HepG2 (cell line): Measurements from ENCODE around the gene TIFAB. TPM values are rescaled to one million over a fixed set of nuclear protein-coding genes. Genes with fewer than 3 reads are reported as not detected.

Experiments
- ATAC-seq: fragments of 200-7000 bp; cut with Tn5 transposase; 3 replicates; pipeline ENCODE4 v1.9.1; 2020; ENCODE audit warnings: mild to moderate bottlenecking, moderate library complexity
- BruUV-seq: library from RNA; stranded (reverse); fragments of 400-500 nt; replicated peaks from 2 replicates; lab custom pipeline; 2021; lab: Mats Ljungman, UMichigan
- CTCF ChIA-PET: fragments of 300-600 bp; formaldehyde crosslinking; extraction: SDS; loops from one replicate; lab custom pipeline; 2021; ENCODE audit warnings: low total read pairs, inconsistent platforms, low intra/inter-chr PET ratio; lab: Yijun Ruan, JAX
- POLR2A ChIA-PET: fragments of 350-600 bp; sonication (Branson Sonifier 250); formaldehyde crosslinking; loops from one replicate; lab custom pipeline; 2020; ENCODE audit warnings: antibody characterized with exemption, inconsistent platforms; lab: Yijun Ruan, JAX
- DNase-seq: peaks from one replicate; pipeline ENCODE4 v3.0.0-alpha.2; 2015; ENCODE audit warnings: low spot score
- FAIRE-seq: peaks from 3 replicates; lab custom pipeline; 2011; peaks lifted over from hg19 to GRCh38; lab: Jason Lieb, UNC
- H2AFZ ChIP-seq: one replicate; pipeline ENCODE4 v1.6.1; 2011; ENCODE audit warnings: low read length, inconsistent platforms
- H3K27ac ChIP-seq: fragments of 300-600 bp; 3 replicates; pipeline ENCODE4 v1.8.0; 2011; ENCODE audit warnings: mixed run types, mild to moderate bottlenecking, mixed read lengths, low read length, inconsistent platforms; ENCODE audit not compliant: insufficient read depth; ENCODE audit errors: extremely low read length
- H3K27me3 ChIP-seq, 2 experiments: fragments of 200-600 bp in 1 of 2; 2 replicates in 1 of 2; 3 replicates in 1 of 2; pipeline versions ENCODE4 v1.6.0 to v1.8.0; 2011; ENCODE audit warnings: low read length in 2 of 2, mild to moderate bottlenecking in 2 of 2, moderate library complexity in 2 of 2, inconsistent platforms in 1 of 2; ENCODE audit not compliant: insufficient read depth in 2 of 2, control insufficient read depth in 1 of 2
- H3K36me3 ChIP-seq, 2 experiments: fragments of 200-600 bp in 1 of 2; replicated peaks in 1 of 2; 2 replicates in 1 of 2; 3 replicates in 1 of 2; pipeline versions ENCODE4 v1.5.1 to v1.8.0; 2011; ENCODE audit warnings: low read length in 2 of 2, inconsistent platforms in 1 of 2; ENCODE audit not compliant: insufficient read depth in 2 of 2, control insufficient read depth in 1 of 2
- H3K4me1 ChIP-seq: 2 replicates; pipeline ENCODE4 v1.5.1; 2012; ENCODE audit warnings: low read length, inconsistent platforms; ENCODE audit not compliant: insufficient read depth
- H3K4me2 ChIP-seq: 2 replicates; pipeline ENCODE4 v1.6.0; 2011; ENCODE audit warnings: low read depth, low read length, inconsistent platforms
- H3K4me3 ChIP-seq, 3 experiments: fragments of 200-600 bp in 1 of 3; sonication (generic), shearing (Covaris generic) in 1 of 3; replicated peaks in 1 of 3; 2 replicates each; pipeline ENCODE4 v1.5.1; 2011 to 2016; ENCODE audit warnings: low read length in 3 of 3, inconsistent platforms in 2 of 3, low read depth in 2 of 3, mild to moderate bottlenecking in 2 of 3, control low read depth in 1 of 3, mixed read lengths in 1 of 3; ENCODE audit not compliant: insufficient read depth in 1 of 3
- H3K79me2 ChIP-seq: one replicate; pipeline ENCODE4 v1.6.1; 2011; ENCODE audit warnings: low read length, inconsistent platforms; ENCODE audit not compliant: insufficient read depth
- H3K9ac ChIP-seq: 2 replicates; pipeline ENCODE4 v1.6.0; 2011; ENCODE audit warnings: mild to moderate bottlenecking, low read depth, low read length, inconsistent platforms; ENCODE audit not compliant: insufficient read depth
- H3K9me3 ChIP-seq: 2 replicates; pipeline ENCODE4 v1.5.1; 2012; ENCODE audit warnings: mild to moderate bottlenecking, low read length
- H4K20me1 ChIP-seq: 2 replicates; pipeline ENCODE4 v1.6.0; 2011; ENCODE audit warnings: inconsistent platforms, mild to moderate bottlenecking, low read length, moderate library complexity; ENCODE audit not compliant: insufficient read depth
- ATRX ChIP-seq: sonication (generic); formaldehyde crosslinking; IDR thresholded peaks from 2 replicates; pipeline ENCODE4 v1.4.0; 2020; ENCODE audit warnings: missing genetic modification reagents, borderline replicate concordance
- E2F1 ChIP-seq: sonication (generic); formaldehyde crosslinking; IDR thresholded peaks from 2 replicates; pipeline ENCODE4 v1.5.0; 2020; ENCODE audit warnings: missing genetic modification reagents
- EZH2 ChIP-seq: conservative IDR thresholded peaks from 2 replicates; pipeline ENCODE4 v1.6.1; 2012; ENCODE audit warnings: mild to moderate bottlenecking, low read depth, low read length, moderate library complexity
- FOXC1 ChIP-seq: sonication (generic); formaldehyde crosslinking; IDR thresholded peaks from 2 replicates; pipeline ENCODE4 v1.8.0; 2022; ENCODE audit warnings: mild to moderate bottlenecking, missing genetic modification reagents, borderline replicate concordance
- HIC2 ChIP-seq: sonication (generic); formaldehyde crosslinking; IDR thresholded peaks from 2 replicates; pipeline ENCODE4 v1.9.0; 2022; ENCODE audit warnings: low read depth, missing genetic modification reagents
- JUND ChIP-seq: sonication (generic); formaldehyde crosslinking; IDR thresholded peaks from 2 replicates; pipeline ENCODE4 v1.8.0; 2022; ENCODE audit warnings: mild to moderate bottlenecking, missing genetic modification reagents
- PAX8 ChIP-seq: sonication (generic); formaldehyde crosslinking; IDR thresholded peaks from 2 replicates; pipeline ENCODE4 v1.8.0; 2022; ENCODE audit warnings: mild to moderate bottlenecking, missing genetic modification reagents, borderline replicate concordance
- PAXIP1 ChIP-seq: sonication (generic); formaldehyde crosslinking; conservative IDR thresholded peaks from 2 replicates; pipeline ENCODE4 v1.4.0; 2020; ENCODE audit warnings: mild to moderate bottlenecking, missing genetic modification reagents, moderate library complexity
- ZSCAN25 ChIP-seq: sonication (generic); formaldehyde crosslinking; IDR thresholded peaks from 2 replicates; pipeline ENCODE4 v1.8.0; 2022; ENCODE audit warnings: mild to moderate bottlenecking, missing genetic modification reagents
- WGBS: methylation state at CpG from one replicate; pipeline ENCODE4 v1.1.6; 2017; ENCODE audit warnings: low lambda C conversion rate; 5-methylcytosine and 5-hydroxymethylcytosine counted together
- in situ Hi-C: cut with HindIII; loops from 2 replicates; pipeline ENCODE4 v1.10.0; 2017; ENCODE audit warnings: low pct_unique_long_range_greater_than_20kb; ENCODE audit not compliant: extremely low pct_ligation_motif_present
- intact Hi-C: fragments of 100-400 bp; cut with micrococcal nuclease; formaldehyde crosslinking; loops from one replicate; pipeline ENCODE4 v1.10.0; 2022; ENCODE audit not compliant: unreplicated experiment
- polyA plus RNA-seq, 8 experiments: library from polyadenylated mRNA; depleted of rRNA in 3 of 8; stranded (reverse) in 7 of 8; unstranded in 1 of 8; fragments of >200 nt; fragmentation: Illumina TruSeq in 4 of 8; extraction: Trizol in 4 of 8; gene quantifications; 2 replicates each; pipeline versions ENCODE4 v1.2.1 to v1.2.3, GENCODE V29; 2011 to 2016; ENCODE audit warnings: low read depth in 4 of 8, missing spikeins in 1 of 8, mixed read lengths in 1 of 8; ENCODE audit not compliant: insufficient read depth in 1 of 8
- total RNA-seq, 5 experiments: library from RNA; depleted of rRNA; stranded (reverse); fragments of >200 nt; fragmentation: Illumina TruSeq; extraction: Trizol; gene quantifications; 2 replicates each; pipeline ENCODE4 v1.2.3, GENCODE V29; 2016; ENCODE audit warnings: low read depth in 1 of 5

Gene TIFAB
- total and polyA plus RNA-seq, 2 of the 13 experiments (the other 11 are each of a cell fraction or from before 2014, with no cell fraction given) = not detected

DNA sequence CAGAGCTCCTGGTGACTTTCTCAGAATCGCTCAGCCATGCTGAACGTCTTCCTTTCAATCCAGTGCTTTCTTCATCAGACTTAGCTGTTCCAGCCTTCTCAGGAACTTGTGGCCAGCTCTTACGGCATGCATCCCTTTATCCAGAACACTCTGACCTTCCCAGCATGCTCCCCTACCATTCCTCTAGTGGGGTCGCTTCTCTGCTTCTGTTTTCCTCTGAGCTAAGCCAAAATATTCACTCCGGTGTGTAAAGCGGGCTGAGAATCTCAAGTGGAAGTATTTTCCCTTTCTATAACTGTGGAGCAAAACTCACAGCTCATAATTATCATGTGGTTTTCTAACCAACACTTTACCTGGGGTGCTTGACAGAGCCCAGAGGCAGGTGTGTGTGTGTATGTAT, 11.2 kb downstream of the TIFAB start:
- POLR2A ChIA-PET = no interaction called here
- no peak for FAIRE-seq
- TF ChIP-seq HIC2 (CRISPR knock-in tag) = no peak
- TF ChIP-seq EZH2 = no peak
- no peak for TF ChIP-seq FOXC1 (CRISPR knock-in tag)
- no peak for TF ChIP-seq PAXIP1 (CRISPR knock-in tag)
- TF ChIP-seq JUND = no peak
- no peak for TF ChIP-seq ATRX (CRISPR knock-in tag)
- TF ChIP-seq PAX8 (CRISPR knock-in tag) = no peak
- TF ChIP-seq E2F1 = no peak
- no peak for TF ChIP-seq ZSCAN25 (CRISPR knock-in tag)

More for the DNA sequence above, 11.2 kb downstream of the TIFAB start:
- Histone ChIP-seq H3K4me1 (peaks cover 24% of the 10 kb centered on the region), H3K9me3 (no peaks in the 10 kb centered on the region), H4K20me1 (no peaks in the 10 kb centered on the region), H2AFZ (no peak overlapping the region), H3K4me2 (no peak overlapping the region), H3K9ac (no peak overlapping the region), H3K27me3 (peaks cover 3 to 59% of the 10 kb centered on the region in 2 experiments; a peak in 4 of 5 replicates), H3K36me3 (no peaks in the 10 kb centered on the region), H3K4me3 (no peak overlapping the region), H3K79me2 (no peaks in the 10 kb centered on the region), H3K27ac (no peak overlapping the region)
- in situ Hi-C loops (no loop called here), intact Hi-C loops (no loop called here)
- no peak for DNase-seq
- WGBS = 18% methylated on average over 6 of the region's 6 CpGs
- CTCF ChIA-PET = no interaction called here
- BruUV-seq = no TSS peak
- no peak for ATAC-seq
